GM21737 (cell line): ENCODE data around the gene CFD.
"Not testable (repeated sequence)": the region's sequence is repeated elsewhere in the genome, so short reads cannot be mapped to it uniquely, and the experiment has no call there.

Source experiments
- ATAC-seq: cut with Tn5 transposase; IDR thresholded peaks from one replicate; pipeline ENCODE4 v1.9.1; 2021; ENCODE audit warnings: mild to moderate bottlenecking, moderate library complexity; ENCODE audit not compliant: unreplicated experiment

Gene CFD

DNA sequence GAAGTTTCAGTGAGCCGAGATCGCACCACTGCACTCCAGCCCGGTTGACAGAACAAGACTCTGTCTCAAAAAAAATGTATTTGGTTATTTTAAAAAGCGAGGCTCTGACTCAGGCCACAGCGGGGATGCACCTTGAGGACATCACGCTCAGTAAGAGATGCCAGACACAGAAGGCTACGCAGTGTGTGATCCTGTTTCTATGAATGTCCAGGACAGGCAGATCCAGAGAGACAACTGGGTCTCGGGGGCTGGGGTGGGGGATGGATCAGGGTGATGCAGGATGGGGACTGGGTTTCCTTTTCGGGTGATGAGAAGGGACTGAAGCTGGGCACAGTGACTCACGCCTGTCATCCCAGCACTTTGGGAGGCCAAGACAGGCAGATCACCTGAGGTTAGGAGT lies 28.1 kb downstream of the CFD start:
- no peak for ATAC-seq

DNA sequence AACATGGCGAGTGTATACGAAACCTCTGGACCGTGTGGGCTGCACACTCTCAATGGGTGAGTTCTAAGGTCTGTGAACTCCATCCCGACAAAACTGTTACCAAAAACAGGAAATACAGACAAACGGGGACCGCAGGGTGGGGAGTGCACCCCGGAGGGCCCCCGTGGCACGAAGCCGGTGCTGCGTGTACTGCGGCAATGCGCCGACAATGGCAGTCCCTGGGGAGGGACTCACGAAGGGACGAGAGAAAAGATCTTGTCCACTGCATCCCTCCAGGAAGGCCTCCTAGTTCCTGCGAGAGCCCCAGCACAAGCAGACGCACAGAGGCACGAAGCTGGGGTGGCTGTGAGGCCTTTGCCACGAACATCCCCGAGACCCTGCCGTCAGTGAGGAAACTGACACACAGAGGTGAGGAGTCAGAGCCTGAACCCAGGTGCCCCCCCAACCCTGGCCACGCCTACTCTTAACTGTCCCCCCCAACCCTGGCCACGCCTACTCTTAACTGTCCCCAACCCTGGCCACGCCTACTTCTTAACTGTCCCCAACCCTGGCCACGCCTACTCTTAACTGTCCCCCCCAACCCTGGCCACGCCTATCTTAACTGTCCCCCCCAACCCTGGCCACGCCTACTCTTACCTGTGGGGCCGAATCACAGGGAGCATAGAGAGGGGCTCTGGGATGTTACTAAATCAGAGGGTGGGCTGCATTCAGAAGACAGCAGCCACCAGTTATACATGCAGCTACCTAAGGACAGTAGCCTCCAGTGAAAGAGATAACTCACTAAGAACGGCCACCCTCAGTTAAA lies 29.3 kb downstream of the CFD start:
- ATAC-seq = no peak

DNA sequence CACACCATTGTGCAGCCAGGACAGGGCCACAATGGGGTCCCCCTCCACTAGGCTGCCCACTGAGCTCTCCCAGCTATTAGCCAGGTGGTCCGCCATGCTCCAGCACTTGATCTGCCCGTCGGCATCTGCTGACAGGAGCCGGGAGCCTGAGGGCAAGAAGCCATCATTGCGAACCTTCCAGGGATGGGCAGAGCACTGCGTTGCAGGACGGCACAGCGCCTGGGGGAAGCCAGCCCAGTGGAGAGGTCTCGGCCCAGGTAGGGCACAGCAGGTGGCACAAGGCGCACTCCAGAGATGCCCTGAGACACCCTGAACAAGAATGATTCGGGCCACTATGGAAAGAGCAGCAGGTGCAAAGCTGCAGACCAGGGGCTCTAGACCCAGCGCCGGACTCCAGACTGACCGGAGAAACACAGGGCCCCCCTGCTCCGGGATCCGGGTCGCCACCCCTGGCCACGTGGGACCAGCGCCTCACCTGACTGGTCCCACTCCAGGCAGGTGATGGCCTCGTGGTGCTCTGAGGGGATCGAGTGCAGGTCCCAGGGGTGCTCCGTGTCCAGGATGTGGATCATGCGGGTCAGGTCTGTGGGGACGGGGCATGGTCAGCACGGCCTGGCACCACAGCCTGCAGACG lies 30.3 kb downstream of the CFD start:
- no peak for ATAC-seq

- ATAC-seq = no peak
Observed at GRCh38 chr19:890831-891230, 31.4 kb downstream of the CFD start.

- not testable (repeated sequence) for ATAC-seq
Observed at GRCh38 chr19:891421-892200, 32.1 kb downstream of the CFD start.

DNA sequence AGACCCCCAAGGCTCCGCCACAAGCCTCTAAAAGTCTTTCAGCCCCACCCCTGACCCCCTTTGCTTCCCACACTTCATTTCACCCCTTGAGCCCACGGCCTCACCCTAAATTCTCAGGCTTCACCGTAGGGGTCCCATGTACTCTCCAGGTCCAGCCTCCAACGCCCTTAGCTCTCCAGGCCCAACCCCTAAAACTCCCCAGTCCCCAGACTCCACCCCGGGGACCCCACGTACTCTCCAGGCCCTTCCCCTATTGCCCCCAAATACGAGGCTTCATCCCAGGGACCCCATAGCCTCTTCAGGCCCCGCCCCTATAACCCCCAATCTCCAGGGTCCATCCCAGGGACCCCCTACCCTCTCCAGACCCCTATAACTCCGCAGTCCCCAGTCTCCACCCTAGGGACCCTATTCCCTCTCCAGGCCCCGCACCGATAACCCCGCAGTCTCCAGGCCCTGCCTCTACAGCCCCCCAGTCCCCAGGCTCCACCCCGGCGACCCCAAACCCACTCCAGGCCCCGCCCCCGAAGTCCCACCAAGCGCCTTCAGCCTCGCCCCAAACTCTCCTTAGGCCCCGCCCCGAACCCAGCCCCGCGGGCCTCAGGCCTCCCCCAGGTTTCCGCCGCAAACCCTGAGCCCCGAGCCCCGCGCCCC lies 32.9 kb downstream of the CFD start:
- peak; percentile 3 for ATAC-seq

GRCh38 chr19:892894-893689 lies 33.6 kb downstream of the CFD start, which contains the start of the genes MED16 and RNU6-9:
TSS of gene MED16 (minus strand) at chr19:893187. CDS start at chr19:891131, 2,056 bp downstream.
TSS of gene RNU6-9 (plus strand) at chr19:893484.
- ATAC-seq = peak; percentile 68

DNA sequence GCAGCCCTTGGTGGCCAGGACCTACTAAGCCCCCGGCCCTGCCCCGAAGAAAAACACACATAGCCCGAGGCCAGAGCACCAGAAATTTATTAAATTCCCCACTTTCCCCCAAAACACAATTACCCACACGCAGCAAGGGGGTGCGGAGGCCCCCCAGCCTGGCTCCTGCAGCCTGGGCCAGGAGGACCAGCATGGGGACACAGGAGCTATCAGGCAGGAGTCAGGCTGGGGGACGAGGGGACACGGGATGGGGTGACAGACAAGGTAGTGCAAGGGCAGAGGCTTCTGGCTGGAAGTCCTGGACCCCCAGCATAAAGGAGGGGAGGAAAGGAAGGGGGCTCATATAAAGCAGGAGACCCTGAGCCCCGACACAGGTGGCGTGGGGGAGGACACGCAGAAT lies 37.0 kb downstream of the CFD start:
- no peak for ATAC-seq

DNA sequence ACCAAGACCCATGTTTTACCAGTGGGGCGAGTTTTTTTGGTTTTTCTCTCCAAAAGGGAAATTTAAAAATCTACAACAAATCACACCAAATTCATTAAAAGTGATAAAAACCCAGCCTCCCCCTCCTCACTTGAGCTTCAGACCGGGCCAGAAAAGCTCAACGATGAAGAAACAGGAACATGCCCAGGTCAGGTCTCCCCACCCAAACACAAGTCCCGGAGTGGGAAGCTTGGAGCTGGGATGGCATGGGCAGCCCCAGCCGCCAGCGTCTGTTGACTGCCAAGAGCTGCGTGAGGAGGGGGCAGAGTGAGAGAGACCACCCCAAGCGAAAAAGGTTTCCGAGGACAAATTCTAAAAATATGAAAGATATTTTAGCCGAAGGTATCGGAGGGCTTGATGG lies 37.5 kb downstream of the CFD start:
- ATAC-seq = no peak

- ATAC-seq = no peak
Observed at GRCh38 chr19:897442-898039, 38.1 kb downstream of the CFD start.

- ATAC-seq = no peak
Observed at GRCh38 chr19:898663-899062, 39.2 kb downstream of the CFD start.

- no peak for ATAC-seq
Observed at GRCh38 chr19:899336-900042, 40.0 kb downstream of the CFD start.

- no peak for ATAC-seq
Observed at GRCh38 chr19:900043-900301, 40.5 kb downstream of the CFD start.

- no peak for ATAC-seq
Observed at GRCh38 chr19:900302-901111, 41.0 kb downstream of the CFD start.

- no peak for ATAC-seq
Observed at GRCh38 chr19:901216-902092, 42.0 kb downstream of the CFD start.

- no peak for ATAC-seq
Observed at GRCh38 chr19:902093-902370, 42.6 kb downstream of the CFD start.

- ATAC-seq = no peak
Observed at GRCh38 chr19:902446-903226, 43.2 kb downstream of the CFD start.
